ENCODE data around the gene LPIN2. TPM values are rescaled to one million over a fixed set of nuclear protein-coding genes. Genes with fewer than 3 reads are reported as not detected.

Gene LPIN2
- total RNA-seq: 8.2 TPM
- long read RNA-seq, partial matches to known transcripts: 2 of 5 reads
- long read RNA-seq, other reads (novel, unspliced or antisense): 3 of 5 reads

- peaks cover 56% of the 10 kb centered on the region for H3K4me1 ChIP-seq
- H3K36me3 ChIP-seq: peaks cover 4% of the 10 kb centered on the region
- H3K9me3 ChIP-seq (replicated peaks): no peaks in the 10 kb centered on the region
- no peak for TF ChIP-seq CTCF (IDR thresholded peaks at IDR 0.05; ENCODE audit: borderline replicate concordance)
- H3K4me3 ChIP-seq: peak within 1 kb of the TSS; percentile 85
- H3K27me3 ChIP-seq (ENCODE audit: low read depth): no peaks in the 10 kb centered on the region
- peak; percentile 100 for DNase-seq
- peak within 1 kb of the TSS; percentile 94 for H3K27ac ChIP-seq (replicated peaks)
- intact Hi-C loops (cut with micrococcal nuclease): no loop called here
These were observed at the start of gene LPIN2 for GRCh38 chr18:3013024-3013804. Gene LPIN2, minus strand, starts transcription at chr18:3013144. Its CDS starts 52,304 bp downstream, at chr18:2960840.

- no peak for DNase-seq
- no peaks in the 10 kb centered on the region for H3K27me3 ChIP-seq (ENCODE audit: low read depth)
- H3K9me3 ChIP-seq (replicated peaks): no peaks in the 10 kb centered on the region
- H3K27ac ChIP-seq (replicated peaks): no peak overlapping the region
- no peak for TF ChIP-seq CTCF (IDR thresholded peaks at IDR 0.05; ENCODE audit: borderline replicate concordance)
- intact Hi-C loops (cut with micrococcal nuclease): loop anchor here (5.0 kb wide), 1 partner anchor 129 kb away; no protein-coding TSS in a partner anchor
- H3K4me3 ChIP-seq: no peak overlapping the region
- H3K36me3 ChIP-seq: peaks cover 4% of the 10 kb centered on the region
- peaks cover 15% of the 10 kb centered on the region for H3K4me1 ChIP-seq
These were observed 48.8 kb upstream of the LPIN2 start for GRCh38 chr18:3061581-3062312.

- H3K36me3 ChIP-seq: no peaks in the 10 kb centered on the region
- H3K4me3 ChIP-seq: no peak overlapping the region
- peak overlapping the region; percentile 2 for H3K27ac ChIP-seq (replicated peaks)
- no peak for DNase-seq
- peaks cover 15% of the 10 kb centered on the region for H3K4me1 ChIP-seq
- TF ChIP-seq CTCF (IDR thresholded peaks at IDR 0.05; ENCODE audit: borderline replicate concordance): no peak
- H3K9me3 ChIP-seq (replicated peaks): no peaks in the 10 kb centered on the region
- intact Hi-C loops (cut with micrococcal nuclease): loop anchor here (5.0 kb wide), 1 partner anchor 129 kb away; no protein-coding TSS in a partner anchor
- no peaks in the 10 kb centered on the region for H3K27me3 ChIP-seq (ENCODE audit: low read depth)
These were observed 48.0 kb upstream of the LPIN2 start for GRCh38 chr18:3060667-3061580.

GRCh38 chr18:3059272-3059671, 46.3 kb upstream of the LPIN2 start:
- intact Hi-C loops (cut with micrococcal nuclease): no loop called here
- Histone ChIP-seq H3K27ac (replicated peaks) (peak overlapping the region; percentile 10), H3K9me3 (replicated peaks) (no peaks in the 10 kb centered on the region), H3K4me1 (peaks cover 15% of the 10 kb centered on the region), H3K36me3 (no peaks in the 10 kb centered on the region), H3K27me3 (ENCODE audit: low read depth) (no peaks in the 10 kb centered on the region), H3K4me3 (no peak overlapping the region)
- TF ChIP-seq CTCF (IDR thresholded peaks at IDR 0.05; ENCODE audit: borderline replicate concordance): no peak
- DNase-seq: no peak
